ENCODE data around the gene TOGARAM2.
"Not testable (repeated sequence)": the region's sequence is repeated elsewhere in the genome, so short reads cannot be mapped to it uniquely, and the experiment has no call there.

Gene TOGARAM2

DNA sequence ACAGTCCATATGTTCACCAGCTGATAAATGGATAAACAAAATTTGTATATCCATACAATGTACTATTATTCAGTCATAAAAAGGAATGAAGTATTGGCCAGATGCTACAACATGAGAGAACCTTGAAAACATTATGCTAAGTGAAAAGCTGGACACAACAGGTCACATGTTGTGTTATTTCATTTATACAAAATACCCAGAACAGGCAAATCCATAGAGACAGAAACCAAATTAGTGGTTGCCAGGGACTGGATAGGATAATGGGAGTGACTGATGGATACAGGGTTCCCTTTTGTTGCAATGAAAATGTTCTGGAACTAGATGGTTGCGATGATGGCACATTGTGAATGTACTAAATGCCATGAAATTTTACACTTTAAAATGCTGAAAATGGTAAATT, 103.5 kb downstream of the TOGARAM2 start:
- TF ChIP-seq, protein P1, sequence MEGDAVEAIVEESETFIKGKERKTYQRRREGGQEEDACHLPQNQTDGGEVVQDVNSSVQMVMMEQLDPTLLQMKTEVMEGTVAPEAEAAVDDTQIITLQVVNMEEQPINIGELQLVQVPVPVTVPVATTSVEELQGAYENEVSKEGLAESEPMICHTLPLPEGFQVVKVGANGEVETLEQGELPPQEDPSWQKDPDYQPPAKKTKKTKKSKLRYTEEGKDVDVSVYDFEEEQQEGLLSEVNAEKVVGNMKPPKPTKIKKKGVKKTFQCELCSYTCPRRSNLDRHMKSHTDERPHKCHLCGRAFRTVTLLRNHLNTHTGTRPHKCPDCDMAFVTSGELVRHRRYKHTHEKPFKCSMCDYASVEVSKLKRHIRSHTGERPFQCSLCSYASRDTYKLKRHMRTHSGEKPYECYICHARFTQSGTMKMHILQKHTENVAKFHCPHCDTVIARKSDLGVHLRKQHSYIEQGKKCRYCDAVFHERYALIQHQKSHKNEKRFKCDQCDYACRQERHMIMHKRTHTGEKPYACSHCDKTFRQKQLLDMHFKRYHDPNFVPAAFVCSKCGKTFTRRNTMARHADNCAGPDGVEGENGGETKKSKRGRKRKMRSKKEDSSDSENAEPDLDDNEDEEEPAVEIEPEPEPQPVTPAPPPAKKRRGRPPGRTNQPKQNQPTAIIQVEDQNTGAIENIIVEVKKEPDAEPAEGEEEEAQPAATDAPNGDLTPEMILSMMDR (IDR thresholded peaks at IDR 0.05; ENCODE audit: insufficient read depth, low read depth, low read length, missing control alignments) = no peak
- DNase-seq (ENCODE audit: low read depth) = no peak
- no peak overlapping the region for H3K4me3 ChIP-seq (ENCODE audit: low read length)

DNA sequence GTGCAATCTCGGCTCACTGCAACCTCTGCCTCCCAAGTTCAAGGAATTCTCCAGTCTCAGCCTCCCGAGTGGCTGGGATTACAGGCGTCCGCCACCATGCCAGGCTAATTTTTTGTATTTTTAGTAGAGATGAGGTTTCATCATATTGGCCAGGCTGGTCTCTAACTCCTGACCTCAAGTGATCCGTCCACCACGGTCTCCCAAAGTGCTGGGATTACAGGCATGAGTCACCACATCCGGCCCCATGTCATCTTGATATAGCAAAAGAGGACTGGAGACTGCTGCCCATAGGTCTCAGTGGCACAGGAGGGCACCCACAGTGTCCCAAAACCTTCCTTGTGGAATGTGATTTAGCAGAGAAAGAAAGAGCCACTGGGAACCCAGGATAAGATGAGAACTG, 109.2 kb downstream of the TOGARAM2 start:
- not testable (repeated sequence) for DNase-seq (ENCODE audit: low read depth); H3K4me3 ChIP-seq (ENCODE audit: low read length)

DNA sequence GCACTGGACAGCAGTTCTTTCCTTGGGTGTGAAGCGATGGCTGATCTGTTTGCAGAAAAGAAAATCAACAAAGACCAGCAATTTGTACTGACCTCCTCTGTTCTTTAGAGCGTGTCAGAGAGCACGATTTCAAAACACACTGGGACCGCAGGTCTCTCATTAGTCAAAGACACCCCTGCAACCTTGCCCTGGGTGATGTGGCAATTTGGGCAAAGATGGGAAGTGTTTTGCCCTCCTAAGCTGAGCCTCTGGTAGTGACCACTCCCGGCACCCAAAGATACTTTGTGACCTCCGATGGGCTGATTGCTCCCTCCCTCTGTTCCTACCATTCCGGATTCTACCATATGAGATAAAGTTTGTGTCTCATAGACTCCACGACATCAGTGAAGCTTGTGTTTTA, 115.9 kb downstream of the TOGARAM2 start:
- TF ChIP-seq, protein P1 (IDR thresholded peaks at IDR 0.05; ENCODE audit: insufficient read depth, low read depth, low read length, missing control alignments) = no peak
- DNase-seq (ENCODE audit: low read depth) = no peak
- H3K4me3 ChIP-seq (ENCODE audit: low read length) = no peak overlapping the region

DNA sequence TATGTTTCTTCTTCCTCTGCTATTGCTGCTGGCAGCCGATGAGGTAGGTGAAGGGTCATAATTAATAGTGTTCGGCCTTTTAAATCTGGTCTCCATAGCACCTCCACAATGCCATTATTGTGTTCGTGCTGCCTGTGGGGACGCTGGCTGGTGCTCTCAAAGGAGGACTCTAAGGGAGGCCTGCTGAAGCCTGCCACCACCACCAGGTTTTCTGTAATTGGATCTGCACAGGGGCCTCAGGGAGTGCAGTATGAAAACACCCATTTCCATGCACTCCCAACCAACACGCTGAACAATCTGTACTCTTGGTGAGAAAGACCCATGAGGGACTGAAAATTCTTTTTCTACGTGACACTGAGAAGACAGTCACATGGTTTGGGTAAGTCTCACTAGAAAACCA, 116.5 kb downstream of the TOGARAM2 start:
- TF ChIP-seq, protein P1 (IDR thresholded peaks at IDR 0.05; ENCODE audit: insufficient read depth, low read depth, low read length, missing control alignments) = no peak
- no peak overlapping the region for H3K4me3 ChIP-seq (ENCODE audit: low read length)
- DNase-seq (ENCODE audit: low read depth) = no peak

DNA sequence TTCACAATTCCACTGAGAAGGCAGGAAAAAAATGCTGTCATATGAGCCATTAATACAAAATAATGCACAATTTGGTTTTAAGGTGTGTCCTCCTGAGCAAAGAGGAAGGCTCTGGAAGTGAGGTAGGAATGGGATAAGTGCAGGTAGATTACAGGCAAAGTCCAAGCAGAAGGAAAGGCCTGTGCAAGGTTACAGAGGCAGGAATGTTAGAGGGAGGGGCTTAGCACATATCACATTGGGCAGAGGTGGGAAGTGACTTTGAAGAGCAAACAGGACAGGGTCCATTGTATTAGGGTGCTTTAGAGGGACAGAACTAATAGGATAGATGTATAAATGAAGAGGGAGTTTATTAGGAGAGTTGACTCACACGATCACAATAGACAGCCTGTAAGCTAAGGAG, 119.5 kb downstream of the TOGARAM2 start:
- DNase-seq (ENCODE audit: low read depth) = no peak
- no peak overlapping the region for H3K4me3 ChIP-seq (ENCODE audit: low read length)
- TF ChIP-seq, protein P1 (IDR thresholded peaks at IDR 0.05; ENCODE audit: insufficient read depth, low read depth, low read length, missing control alignments) = no peak

Measured in epithelial cell of esophagus (primary cell).